Duodenal mucosa (tissue), 2 donors: ENCODE data around the gene CIAPIN1.
A peak's percentile ranks its signal among the peaks of the same experiment; 100 is the strongest.
"Not testable (repeated sequence)": the region's sequence is repeated elsewhere in the genome, so short reads cannot be mapped to it uniquely, and the experiment has no call there.

Source experiments
- H3K27ac ChIP-seq: one replicate; pipeline ENCODE4 v1.7.0; 2013; ENCODE audit warnings: low read depth, low read length
- H3K27me3 ChIP-seq, 2 donors: one replicate each; pipeline ENCODE4 v1.7.0; 2013; ENCODE audit warnings: low read length in 2 of 2, control low read depth in 1 of 2; ENCODE audit not compliant: insufficient read depth in 2 of 2, control insufficient read depth in 1 of 2
- H3K36me3 ChIP-seq, 2 donors: one replicate each; pipeline ENCODE4 v1.7.0; 2013; ENCODE audit warnings: low read length in 2 of 2, control low read depth in 1 of 2; ENCODE audit not compliant: insufficient read depth in 2 of 2, control insufficient read depth in 1 of 2
- H3K4me1 ChIP-seq, 2 donors: one replicate each; pipeline ENCODE4 v1.7.0; 2013; ENCODE audit warnings: low read length in 2 of 2, control low read depth in 1 of 2; ENCODE audit not compliant: insufficient read depth in 2 of 2, control insufficient read depth in 1 of 2
- H3K4me3 ChIP-seq, 2 donors: one replicate each; pipeline ENCODE4 v1.7.0; 2013; ENCODE audit warnings: low read length in 2 of 2, low read depth in 1 of 2
- H3K9ac ChIP-seq, 2 donors: one replicate each; pipeline ENCODE4 v1.7.0; 2013; ENCODE audit warnings: low read length in 2 of 2, low read depth in 1 of 2
- H3K9me3 ChIP-seq, 2 donors: one replicate each; pipeline ENCODE4 v1.7.0; 2013; ENCODE audit warnings: low read length in 2 of 2, control low read depth in 1 of 2; ENCODE audit not compliant: control insufficient read depth in 1 of 2

Gene CIAPIN1

GRCh38 chr16:57469046-57469445 lies 21.9 kb upstream of the CIAPIN1 start:
- H3K36me3 ChIP-seq, result peaks cover 46 to 94% of the 10 kb centered on the region in 2 donors

GRCh38 chr16:57468346-57468745 lies 21.2 kb upstream of the CIAPIN1 start:
- no peaks in the 10 kb centered on the region for H3K9me3 ChIP-seq
- H3K36me3 ChIP-seq, result peaks cover 41 to 91% of the 10 kb centered on the region in 2 donors
- H3K4me1 ChIP-seq, result peaks cover 37 to 45% of the 10 kb centered on the region in 2 donors
- no peaks in the 10 kb centered on the region for H3K27me3 ChIP-seq
- H3K4me3 ChIP-seq, result no peak overlapping the region
- H3K27ac ChIP-seq, result no peak overlapping the region
- no peak overlapping the region for H3K9ac ChIP-seq

More at GRCh38 chr16:57469046-57469445, 21.9 kb upstream of the CIAPIN1 start:
- no peaks in the 10 kb centered on the region for H3K9me3 ChIP-seq
- H3K9ac ChIP-seq, result no peak overlapping the region
- no peaks in the 10 kb centered on the region for H3K27me3 ChIP-seq
- H3K4me1 ChIP-seq, result peaks cover 33 to 38% of the 10 kb centered on the region in 2 donors
- H3K27ac ChIP-seq, result no peak overlapping the region
- no peak overlapping the region for H3K4me3 ChIP-seq

GRCh38 chr16:57464523-57464922 lies 17.3 kb upstream of the CIAPIN1 start:
- Histone ChIP-seq H3K36me3 (peaks cover 35 to 72% of the 10 kb centered on the region in 2 donors), H3K9ac (no peak overlapping the region), H3K9me3 (no peaks in the 10 kb centered on the region), H3K27me3 (no peaks in the 10 kb centered on the region), H3K27ac (no peak overlapping the region), H3K4me3 (no peak overlapping the region), H3K4me1 (peaks cover 11 to 21% of the 10 kb centered on the region in 2 donors)

- Histone ChIP-seq H3K9ac (peak overlapping the region; percentile 87 to 95), H3K27ac (no peak overlapping the region), H3K36me3 (peaks cover 32 to 67% of the 10 kb centered on the region in 2 donors), H3K27me3 (no peaks in the 10 kb centered on the region), H3K4me1 (peaks cover 11 to 21% of the 10 kb centered on the region in 2 donors), H3K9me3 (no peaks in the 10 kb centered on the region), H3K4me3 (peak overlapping the region; percentile 94 to 97)
Measured at GRCh38 chr16:57462978-57463362, 15.8 kb upstream of the CIAPIN1 start.

- peaks cover 11 to 21% of the 10 kb centered on the region in 2 donors for H3K4me1 ChIP-seq
- H3K9me3 ChIP-seq, result no peaks in the 10 kb centered on the region
- H3K27ac ChIP-seq, result no peak within 1 kb of the TSS
- peaks cover 38 to 69% of the 10 kb centered on the region in 2 donors for H3K36me3 ChIP-seq
- H3K9ac ChIP-seq, result peak within 1 kb of the TSS; percentile 87 to 95
- H3K4me3 ChIP-seq, result peak within 1 kb of the TSS; percentile 94 to 97
- H3K27me3 ChIP-seq, result no peaks in the 10 kb centered on the region
Measured at GRCh38 chr16:57462209-57462977, 15.2 kb upstream of the CIAPIN1 start, which contains the start of gene POLR2C. POLR2C (plus strand) TSS chr16:57462679; CDS start chr16:57462725, 46 bp downstream.

- Histone ChIP-seq H3K4me1 (peaks cover 6 to 14% of the 10 kb centered on the region in 2 donors), H3K27me3 (no peaks in the 10 kb centered on the region), H3K9me3 (no peaks in the 10 kb centered on the region), H3K4me3 (no peak overlapping the region), H3K9ac (no peak overlapping the region), H3K36me3 (peaks cover 30 to 59% of the 10 kb centered on the region in 2 donors), H3K27ac (no peak overlapping the region)
Measured at GRCh38 chr16:57452021-57452420, 4.8 kb upstream of the CIAPIN1 start.

GRCh38 chr16:57446531-57447185 lies 527 bp downstream of the CIAPIN1 start:
- H3K36me3 ChIP-seq, result peaks cover 0 to 9% of the 10 kb centered on the region in 2 donors
- H3K9ac ChIP-seq, result peak overlapping the region; percentile 80 to 92
- no peaks in the 10 kb centered on the region for H3K9me3 ChIP-seq
- peak overlapping the region; percentile 83 to 95 for H3K4me3 ChIP-seq
- no peaks in the 10 kb centered on the region for H3K27me3 ChIP-seq
- peaks cover 15 to 22% of the 10 kb centered on the region in 2 donors for H3K4me1 ChIP-seq
- peak overlapping the region; percentile 76 for H3K27ac ChIP-seq

GRCh38 chr16:57445510-57445909 lies 1.7 kb downstream of the CIAPIN1 start:
- Histone ChIP-seq H3K36me3 (peaks cover 3 to 7% of the 10 kb centered on the region in 2 donors), H3K27me3 (no peaks in the 10 kb centered on the region), H3K4me1 (peaks cover 15 to 22% of the 10 kb centered on the region in 2 donors), H3K9me3 (peaks cover 0 to 4% of the 10 kb centered on the region in 2 donors), H3K27ac (no peak overlapping the region), H3K9ac (no peak overlapping the region), H3K4me3 (no peak overlapping the region)

- no peaks in the 10 kb centered on the region for H3K27me3 ChIP-seq
- no peak overlapping the region for H3K4me3 ChIP-seq
- H3K4me1 ChIP-seq, result peaks cover 15 to 22% of the 10 kb centered on the region in 2 donors
- no peak overlapping the region for H3K9ac ChIP-seq
- peaks cover 4% of the 10 kb centered on the region in 2 donors for H3K9me3 ChIP-seq
- no peak overlapping the region for H3K27ac ChIP-seq
- peaks cover 6 to 11% of the 10 kb centered on the region in 2 donors for H3K36me3 ChIP-seq
Measured at GRCh38 chr16:57444711-57445110, 2.5 kb downstream of the CIAPIN1 start.

- H3K27ac ChIP-seq, H3K9me3 ChIP-seq, H3K9ac ChIP-seq, H3K4me3 ChIP-seq, H3K4me1 ChIP-seq, H3K27me3 ChIP-seq: not testable (repeated sequence)
- H3K36me3 ChIP-seq, result peaks cover 25 to 42% of the 10 kb centered on the region in 2 donors
Measured at GRCh38 chr16:57440551-57440950, 6.6 kb downstream of the CIAPIN1 start.
